Erythroblast (primary cell): ENCODE measurements around the gene GNAQ.
"Not testable (repeated sequence)": the region's sequence is repeated elsewhere in the genome, so short reads cannot be mapped to it uniquely, and the experiment has no call there.

Source experiments
- DNase-seq, 2 experiments: peaks; one replicate each; lab custom pipeline; 2025; lab: John Stamatoyannopoulos, UW
- GATA1 ChIP-seq: IDR thresholded peaks from 2 replicates; pipeline ENCODE4 v1.6.1; 2011; ENCODE audit warnings: low read depth, mild to moderate bottlenecking, control low read depth, low read length, moderate library complexity
- POLR2A ChIP-seq: IDR thresholded peaks from 2 replicates; pipeline ENCODE4 v1.6.1; 2011; ENCODE audit warnings: mild to moderate bottlenecking, low read length

GNAQ gene

DNA sequence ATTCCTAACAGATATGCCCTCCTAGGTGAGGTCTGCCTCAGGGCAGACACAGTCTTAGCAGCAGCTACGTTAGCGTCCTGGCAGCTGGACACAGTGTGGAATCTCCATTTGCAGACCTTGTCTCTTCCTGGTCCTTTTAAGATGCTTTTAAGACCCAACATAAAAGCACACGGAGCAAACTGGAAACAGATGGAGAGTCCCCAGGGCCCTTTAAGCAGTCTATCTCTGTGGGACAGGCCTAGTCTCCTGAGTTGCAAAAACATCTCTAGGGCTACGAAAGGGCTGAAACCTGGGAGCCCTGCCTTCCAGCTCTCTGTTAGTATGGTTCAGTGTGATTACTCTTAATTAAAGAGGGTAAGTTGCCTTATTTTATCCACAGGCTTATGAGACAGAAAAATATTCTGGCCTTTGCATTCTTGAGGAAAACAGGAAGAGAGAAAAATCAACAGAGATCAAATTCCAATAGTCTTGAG, 317.5 kb downstream of the GNAQ start:
- DNase-seq: no peak

DNA sequence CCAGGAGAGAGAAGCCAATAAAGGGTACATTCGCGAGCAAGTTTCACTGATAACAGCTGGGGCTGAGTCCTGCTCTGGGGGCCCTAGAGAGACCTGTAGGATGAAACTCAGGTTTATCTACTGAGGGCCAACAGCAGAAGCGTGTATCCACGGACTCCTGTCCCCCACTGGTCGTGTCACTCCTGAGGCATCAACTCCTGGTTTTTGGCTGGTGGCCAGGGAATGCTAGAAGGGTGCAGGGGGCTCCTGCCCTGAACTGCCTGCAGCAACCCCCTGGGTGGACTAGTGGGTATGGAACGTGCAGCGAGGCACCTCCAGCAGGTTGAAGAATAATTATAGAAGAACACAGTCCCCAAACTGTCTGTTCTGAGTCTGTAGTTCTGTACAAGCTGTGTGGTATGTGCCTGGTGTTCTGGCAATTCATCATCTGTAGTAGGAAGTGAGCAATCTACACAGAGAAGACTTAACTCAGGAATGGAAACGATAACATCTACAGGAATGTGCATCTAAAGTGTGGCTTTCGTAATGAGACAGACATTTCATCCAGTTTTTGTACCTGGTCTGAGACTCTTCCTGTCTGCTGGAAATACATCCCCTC, 319.0 kb downstream of the GNAQ start:
- no peak for DNase-seq
- TF ChIP-seq POLR2A (no peak), GATA1 (no peak)

More for the DNA sequence above, 317.5 kb downstream of the GNAQ start:
- TF ChIP-seq GATA1 (no peak), POLR2A (no peak)

DNA sequence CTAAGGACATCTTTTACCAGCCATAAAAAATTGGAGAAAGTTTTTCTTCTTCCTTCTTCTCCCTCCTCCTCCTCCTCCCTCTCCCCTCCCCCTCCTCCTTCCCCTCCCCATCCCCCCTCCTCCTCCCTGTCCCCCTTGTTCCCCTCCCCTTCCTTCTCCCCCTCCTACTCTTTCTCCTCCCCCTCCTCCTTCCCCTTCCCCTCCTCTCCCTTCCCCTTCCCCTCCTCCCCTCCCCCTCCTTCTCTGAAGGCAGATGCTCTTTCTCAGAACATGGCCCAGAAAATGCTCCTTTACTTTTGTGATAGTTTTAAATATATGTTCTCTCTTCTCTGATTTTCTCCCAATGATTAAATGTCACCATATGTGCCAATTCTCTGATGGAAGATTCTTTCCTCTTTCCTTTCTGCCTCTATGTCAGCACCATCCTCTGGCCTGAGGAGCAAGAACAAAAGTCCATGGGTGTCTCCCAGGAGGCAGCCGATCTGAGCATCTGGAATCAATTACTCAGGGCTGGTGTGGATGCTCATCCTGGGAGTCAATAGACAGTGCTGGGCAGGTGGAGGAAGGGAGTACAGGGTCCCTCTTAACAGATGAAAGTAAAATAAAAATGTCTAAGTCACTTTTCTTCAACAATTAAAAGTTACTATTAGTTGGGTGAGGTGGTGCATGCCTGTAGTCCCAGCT, 320.5 kb downstream of the GNAQ start:
- DNase-seq: no peak
- TF ChIP-seq POLR2A: no peak
- no peak for TF ChIP-seq GATA1

DNA sequence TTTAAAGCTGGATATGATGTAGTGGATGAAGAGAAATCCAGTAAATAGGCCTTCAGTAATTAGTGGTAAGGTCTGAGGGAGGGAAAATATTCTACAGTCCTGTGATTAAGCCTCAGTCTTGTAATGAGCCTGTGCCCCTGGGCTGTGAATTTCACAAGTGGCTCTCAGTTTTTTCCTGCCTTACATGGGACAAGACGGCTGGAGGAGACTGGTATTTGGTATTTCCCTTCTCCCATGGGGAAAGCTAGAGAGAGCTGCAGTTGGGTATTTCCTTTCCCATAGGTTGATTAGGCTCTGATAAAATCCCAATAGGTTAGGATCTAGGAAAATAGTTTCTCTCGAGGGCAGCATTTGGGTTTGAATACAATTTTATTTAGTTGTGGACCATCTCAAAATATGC, 321.3 kb downstream of the GNAQ start:
- DNase-seq: no peak
- TF ChIP-seq POLR2A: no peak
- TF ChIP-seq GATA1: no peak

DNA sequence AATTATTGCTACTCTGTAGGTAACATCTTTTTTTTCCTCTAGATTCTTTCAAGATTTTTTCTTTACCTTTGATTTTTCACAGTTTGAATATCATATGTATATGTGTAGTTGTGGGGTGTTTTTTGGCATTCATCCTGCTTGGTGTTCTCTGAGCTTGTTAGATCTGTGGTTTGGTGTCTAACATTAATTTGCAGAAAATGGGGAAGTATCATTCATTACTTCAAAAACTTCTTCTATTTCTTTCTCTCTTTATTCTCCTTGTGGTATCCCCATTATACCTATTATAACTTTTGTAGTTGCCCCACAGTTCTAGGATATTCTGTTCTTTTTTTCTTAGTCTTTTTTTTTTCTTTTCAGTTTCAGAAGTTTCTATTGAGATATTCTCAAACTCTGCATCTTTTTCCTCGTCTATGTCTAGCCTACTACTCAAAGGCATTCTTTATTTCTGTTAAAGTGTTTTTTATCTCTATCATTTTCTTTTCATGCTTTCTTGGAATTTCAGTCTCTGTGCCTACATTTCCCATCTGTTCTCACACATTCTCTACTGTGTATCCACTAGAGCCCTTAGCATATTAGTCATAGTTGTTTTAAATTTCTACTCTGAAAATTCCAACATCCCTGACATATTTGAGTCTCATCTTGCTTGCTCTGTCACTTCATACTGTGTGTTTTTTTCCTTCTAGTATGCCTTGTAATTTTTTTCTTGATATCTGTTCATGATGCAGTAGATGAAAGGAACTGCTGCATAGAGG, 323.4 kb downstream of the GNAQ start:
- TF ChIP-seq GATA1: no peak
- TF ChIP-seq POLR2A: no peak
- no peak for DNase-seq

DNA sequence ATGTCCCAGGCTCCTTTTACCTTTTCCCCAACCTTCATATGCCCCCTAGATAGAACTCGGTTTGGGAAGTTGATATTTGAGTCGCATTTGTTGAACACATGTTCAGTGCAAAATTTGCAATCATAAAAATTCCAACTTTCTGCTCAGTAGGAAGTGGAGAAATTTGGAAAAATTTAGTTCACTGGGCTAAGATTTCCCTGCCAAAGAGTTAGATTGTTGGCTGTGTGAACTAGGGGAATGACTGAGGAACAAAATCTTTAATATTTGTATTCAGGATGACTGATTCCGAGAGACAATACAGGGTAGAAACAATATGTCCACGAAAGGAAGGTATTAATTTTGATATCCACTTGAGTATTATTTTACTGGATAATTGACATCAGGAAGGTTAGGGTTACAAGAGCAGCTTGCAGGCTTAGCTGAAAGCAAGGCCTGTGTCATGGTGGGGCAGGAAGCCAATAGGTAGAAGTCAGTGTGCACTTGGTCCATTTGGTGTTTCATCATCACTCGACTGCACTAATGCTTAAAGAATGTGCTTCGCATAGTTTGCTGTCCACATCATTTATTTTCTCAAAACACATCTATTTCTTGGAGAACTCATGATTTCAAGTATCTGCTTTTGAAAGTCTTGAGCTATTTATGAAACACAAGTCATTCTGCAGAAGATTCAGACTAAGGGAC, 324.1 kb downstream of the GNAQ start:
- TF ChIP-seq POLR2A: no peak
- DNase-seq: no peak

DNA sequence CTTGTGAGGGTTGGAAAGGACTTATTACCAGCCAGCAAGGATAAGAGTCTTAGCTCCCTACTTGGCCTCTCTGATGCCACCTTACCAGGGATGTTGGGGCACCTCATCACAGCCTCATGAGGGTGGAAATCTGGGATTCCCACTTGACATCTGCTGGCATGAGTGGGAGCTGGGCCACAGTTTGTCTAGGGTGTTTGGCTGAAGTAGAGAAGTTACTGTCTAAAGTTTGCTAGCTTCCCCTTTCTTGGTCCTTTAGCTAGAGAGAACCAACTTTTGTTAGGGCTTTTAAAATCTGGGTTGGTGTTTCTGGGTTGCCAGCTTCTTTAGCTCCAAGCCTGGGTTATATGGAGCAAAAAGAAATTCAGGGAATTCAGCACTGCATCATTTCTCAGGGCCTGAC, 326.0 kb downstream of the GNAQ start:
- no peak for DNase-seq
- no peak for TF ChIP-seq POLR2A
- no peak for TF ChIP-seq GATA1

DNA sequence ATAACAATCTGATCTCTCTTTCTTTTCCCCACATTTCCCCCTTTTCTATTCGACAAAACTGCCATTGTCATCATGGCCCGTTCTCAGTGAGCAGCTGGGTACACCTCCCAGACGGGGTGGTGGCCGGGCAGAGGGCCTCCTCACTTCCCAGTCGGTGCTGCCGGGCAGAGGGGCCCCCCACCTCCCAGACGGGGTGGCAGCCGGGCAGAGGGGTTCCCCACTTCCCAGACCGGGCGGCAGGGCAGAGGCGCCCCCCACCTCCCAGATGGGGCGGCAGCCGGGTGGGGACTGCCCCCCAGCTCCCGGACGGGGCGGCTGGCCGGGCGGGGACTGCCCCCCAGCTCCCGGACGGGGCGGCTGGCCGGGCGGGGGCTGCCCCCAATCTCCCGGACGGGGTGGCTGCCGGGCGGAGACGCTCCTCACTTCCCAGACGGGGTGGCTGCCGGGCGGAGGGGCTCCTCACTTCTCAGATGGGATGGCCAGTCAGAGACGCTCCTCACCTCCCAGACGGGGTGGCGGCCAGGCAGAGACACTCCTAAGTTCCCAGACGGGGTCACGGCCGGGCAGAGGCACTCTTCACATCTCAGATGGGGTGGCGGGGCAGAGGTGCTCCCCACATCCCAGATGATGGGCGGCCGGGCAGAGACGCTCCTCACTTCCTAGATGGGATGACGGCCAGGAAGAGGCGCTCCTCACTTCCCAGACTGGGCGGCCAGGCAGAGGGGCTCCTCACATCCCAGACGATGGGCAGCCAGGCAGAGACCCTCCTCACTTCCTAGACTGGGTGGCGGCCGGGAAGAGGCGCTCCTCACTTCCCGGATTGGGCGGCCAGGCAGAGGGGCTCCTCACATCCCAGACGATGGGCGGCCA, 328.9 kb downstream of the GNAQ start:
- DNase-seq: not testable (repeated sequence)

DNA sequence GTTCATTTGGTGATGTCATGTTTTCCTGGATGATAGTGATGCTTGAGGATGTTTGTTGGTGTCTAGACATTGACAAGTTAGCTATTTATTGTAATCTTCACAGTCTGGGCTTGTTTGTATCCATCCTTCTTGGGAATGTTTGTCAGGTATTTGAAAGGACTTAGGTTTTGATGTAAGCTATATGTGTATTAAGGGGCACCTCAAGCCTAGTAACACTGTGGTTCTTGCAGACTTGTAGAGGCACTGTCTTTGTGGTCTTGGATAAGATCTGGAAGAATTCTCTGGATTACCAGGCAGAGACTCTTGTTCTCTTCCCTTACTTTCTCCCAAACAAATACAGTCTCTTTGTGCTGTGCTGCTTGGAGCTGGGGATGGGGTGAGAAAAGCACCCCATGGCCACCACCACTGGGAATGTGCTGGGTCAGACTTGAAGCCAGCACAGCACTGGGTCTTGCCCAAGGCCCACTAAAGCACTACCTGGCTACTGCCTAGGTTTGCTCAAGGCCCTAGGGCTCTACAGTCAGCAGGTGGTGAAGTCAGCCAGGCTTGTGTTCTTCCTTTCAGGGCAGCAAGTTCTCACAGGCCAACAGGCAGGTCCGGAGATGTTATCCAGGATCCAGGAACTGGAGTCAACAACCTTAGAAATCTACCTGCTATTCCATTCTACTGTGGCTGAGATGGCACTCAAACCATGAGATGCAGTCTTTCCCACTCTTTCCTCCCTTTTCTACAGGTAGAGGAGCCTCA, 334.2 kb downstream of the GNAQ start:
- DNase-seq: no peak

DNA sequence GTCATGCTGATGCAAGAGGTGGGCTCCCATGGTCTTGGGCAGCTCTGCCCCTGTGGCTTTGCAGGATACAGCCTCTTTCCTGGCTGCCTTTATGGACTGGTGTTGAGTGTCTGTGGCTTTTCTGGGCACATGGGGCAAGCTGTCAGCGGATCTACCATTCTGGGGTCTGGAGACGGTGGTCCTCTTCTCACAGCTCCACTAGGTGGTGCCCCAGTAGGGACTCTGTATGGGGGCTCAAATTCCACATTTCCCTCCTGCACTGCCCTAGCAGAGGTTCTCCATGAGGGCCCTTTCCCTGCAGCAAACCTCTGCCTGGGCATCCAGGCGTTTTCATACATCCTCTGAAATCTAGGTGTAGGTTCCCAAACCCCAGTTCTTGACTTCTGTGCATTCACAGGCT, 340.9 kb downstream of the GNAQ start:
- not testable (repeated sequence) for DNase-seq

More for the DNA sequence above, 334.2 kb downstream of the GNAQ start:
- no peak for TF ChIP-seq GATA1
- no peak for TF ChIP-seq POLR2A

DNA sequence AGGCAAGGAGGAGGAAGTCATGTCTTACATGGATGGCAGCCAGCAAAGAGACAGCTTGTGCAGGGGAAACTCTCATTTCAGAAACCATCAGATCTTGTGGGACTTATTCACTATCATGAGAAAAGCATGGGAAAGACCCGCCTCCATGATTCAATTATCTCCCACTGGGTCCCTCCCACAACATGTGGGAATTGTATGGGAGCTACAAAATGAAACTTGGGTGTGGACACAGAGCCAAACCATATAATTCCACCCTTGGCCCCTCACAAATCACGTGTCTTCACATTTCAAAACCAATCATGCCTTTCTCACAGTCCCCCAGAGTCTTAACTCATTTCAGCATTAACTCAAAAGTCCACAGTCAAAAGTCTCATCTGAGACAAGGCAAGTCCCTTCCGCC, 341.5 kb downstream of the GNAQ start:
- not testable (repeated sequence) for DNase-seq

DNA sequence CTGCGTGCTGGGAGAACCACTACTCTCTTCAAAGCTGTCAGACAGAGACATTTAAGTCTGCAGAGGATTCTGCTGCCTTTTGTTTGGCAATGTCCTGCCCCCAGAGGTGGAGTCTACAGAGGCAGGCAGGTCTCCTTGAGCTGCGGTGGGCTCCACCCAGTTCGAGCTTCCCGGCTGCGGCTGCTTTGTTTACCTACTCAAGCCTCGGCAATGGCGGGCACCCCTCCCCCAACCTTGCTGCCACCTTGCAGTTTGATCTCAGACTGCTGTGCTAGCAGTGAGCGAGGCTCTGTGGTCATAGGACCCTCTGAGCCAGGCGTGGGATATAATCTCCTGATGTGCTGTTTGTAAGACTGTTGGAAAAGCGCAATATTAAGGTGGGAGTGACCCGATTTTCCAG, 343.9 kb downstream of the GNAQ start:
- not testable (repeated sequence) for DNase-seq

DNA sequence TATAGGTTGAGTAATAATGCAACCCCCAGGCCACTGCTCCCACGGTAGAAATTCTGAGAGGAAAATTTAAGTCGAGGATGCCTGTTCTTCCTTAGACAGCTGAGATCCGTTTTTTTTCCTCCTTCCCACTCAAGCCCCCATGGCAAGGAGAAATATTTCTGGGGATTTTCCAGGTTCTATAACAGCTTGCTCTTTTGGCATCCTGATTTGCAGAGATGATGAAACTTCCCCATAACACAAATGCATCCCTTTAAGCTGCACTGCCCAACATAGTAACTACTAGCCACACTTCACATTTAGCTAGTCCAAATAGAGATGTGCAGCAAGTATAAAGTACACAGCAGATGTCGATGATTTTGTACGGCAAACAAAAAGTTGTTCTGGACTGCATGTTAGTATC, 351.0 kb downstream of the GNAQ start:
- no peak for TF ChIP-seq POLR2A
- TF ChIP-seq GATA1: no peak
- DNase-seq: no peak
